Lung (tissue), 12 donors: ENCODE data around the gene PLCG2. TPM values are rescaled to one million over a fixed set of nuclear protein-coding genes. Genes with fewer than 3 reads are reported as not detected.
A peak's percentile ranks its signal among the peaks of the same experiment; 100 is the strongest.

Experiments
- ATAC-seq: fragments of 200-7000 bp; cut with Tn5 transposase; one replicate; pipeline ENCODE4 v1.9.1; 2020; ENCODE audit warnings: moderate number of reproducible peaks; ENCODE audit not compliant: insufficient read depth, low FRiP score
- DNase-seq, 3 donors: peaks; one replicate each; pipeline ENCODE4 v3.0.0-alpha.2; 2013 to 2017
- H3K27ac ChIP-seq, 2 donors: one replicate each; pipeline ENCODE4 v1.5.1; 2013; ENCODE audit warnings: mild to moderate bottlenecking in 2 of 2, moderate library complexity in 2 of 2, control low read depth in 1 of 2, inconsistent platforms in 1 of 2, low read depth in 1 of 2, low read length in 1 of 2
- H3K27me3 ChIP-seq, 3 donors: one replicate each; pipeline ENCODE4 v1.5.1; 2013; ENCODE audit warnings: low read length in 2 of 3; ENCODE audit not compliant: control insufficient read depth in 3 of 3, insufficient read depth in 3 of 3
- H3K36me3 ChIP-seq, 4 donors: one replicate each; pipeline ENCODE4 v1.5.1; 2013; ENCODE audit warnings: low read length in 4 of 4, mild to moderate bottlenecking in 1 of 4, moderate library complexity in 1 of 4; ENCODE audit not compliant: control insufficient read depth in 4 of 4, insufficient read depth in 4 of 4
- H3K4me1 ChIP-seq, 5 donors: one replicate each; pipeline ENCODE4 v1.5.1; 2013; ENCODE audit warnings: low read length in 5 of 5, mild to moderate bottlenecking in 2 of 5, moderate library complexity in 1 of 5; ENCODE audit not compliant: control insufficient read depth in 5 of 5, insufficient read depth in 5 of 5
- H3K4me3 ChIP-seq: one replicate; pipeline ENCODE4 v1.5.1; 2013; ENCODE audit warnings: mild to moderate bottlenecking, control low read depth, moderate library complexity
- H3K9ac ChIP-seq, 2 donors: one replicate each; pipeline ENCODE4 v1.5.1; 2013; ENCODE audit warnings: low read length in 2 of 2, control low read depth in 1 of 2; ENCODE audit not compliant: insufficient read depth in 1 of 2
- H3K9me3 ChIP-seq, 4 donors: one replicate each; pipeline ENCODE4 v1.5.1; 2013; ENCODE audit warnings: low read length in 3 of 4, mild to moderate bottlenecking in 1 of 4, moderate library complexity in 1 of 4; ENCODE audit not compliant: control insufficient read depth in 4 of 4, insufficient read depth in 3 of 4
- CTCF ChIP-seq: IDR thresholded peaks from 2 replicates; pipeline ENCODE4 v1.5.1; 2012; ENCODE audit warnings: mild to moderate bottlenecking; ENCODE audit errors: control extremely low read depth, extremely low read depth
- WGBS, 2 donors: extraction: QIAGEN DNeasy Blood & Tissue Kit; methylation state at CpG; one replicate each; pipeline ENCODE4 v1.1.7; 2013; 5-methylcytosine and 5-hydroxymethylcytosine counted together
- polyA plus RNA-seq, 2 donors: library from polyadenylated mRNA; stranded (reverse); fragments of 200-250 nt; gene quantifications; one replicate each; pipeline ENCODE4 v1.2.1, GENCODE V29; 2013
- total RNA-seq, 2 donors: library from RNA; depleted of rRNA in 1 of 2; stranded (reverse); fragments of >200 nt in 1 of 2; gene quantifications; one replicate each; pipeline ENCODE4 v1.2.1, GENCODE V29; 2014 to 2021
- donor health status: control.
- donor health status: control.
- donor health status: Bipolar disorder and iron deficiency.
- donor health status: healthy.
- donor health status: DM: yes; HTN: yes; CAD: no.

The PLCG2 gene
- total and polyA plus RNA-seq, 4 donors = 8.8 to 41.0 (median 29.4) TPM

GRCh38 chr16:81901484-81901883, 122.4 kb downstream of the PLCG2 start:
- ATAC-seq (no peak), DNase-seq (peak; percentile 55 to 81 (median 67))
- WGBS, 2 donors = 42 to 50% methylated on average over 6 of the region's 6 CpGs
- Histone ChIP-seq H3K36me3 (peaks cover 0 to 8% (median 0%) of the 10 kb centered on the region in 4 donors), H3K9ac (no peak overlapping the region), H3K4me1 (peaks cover 0 to 8% (median 4%) of the 10 kb centered on the region in 5 donors), H3K9me3 (peaks cover 0 to 4% (median 0%) of the 10 kb centered on the region in 4 donors), H3K27me3 (no peaks in the 10 kb centered on the region), H3K27ac (no peak overlapping the region), H3K4me3 (no peak overlapping the region)
- TF ChIP-seq CTCF = no peak

GRCh38 chr16:81902025-81902424, 122.9 kb downstream of the PLCG2 start:
- Histone ChIP-seq H3K27ac (peak overlapping the region in 1 of 2 donors; percentile 85), H3K4me1 (peaks cover 0 to 8% (median 4%) of the 10 kb centered on the region in 5 donors), H3K9me3 (peaks cover 0 to 4% (median 0%) of the 10 kb centered on the region in 4 donors), H3K9ac (no peak overlapping the region), H3K27me3 (no peaks in the 10 kb centered on the region), H3K4me3 (no peak overlapping the region), H3K36me3 (peaks cover 0 to 8% (median 0%) of the 10 kb centered on the region in 4 donors)
- DNase-seq = peak in 2 of 3 donors; percentile 47 to 66
- TF ChIP-seq CTCF = no peak
- WGBS, 2 donors = 37 to 71% methylated on average over 9 of the region's 9 CpGs
- peak; percentile 27 for ATAC-seq

DNA sequence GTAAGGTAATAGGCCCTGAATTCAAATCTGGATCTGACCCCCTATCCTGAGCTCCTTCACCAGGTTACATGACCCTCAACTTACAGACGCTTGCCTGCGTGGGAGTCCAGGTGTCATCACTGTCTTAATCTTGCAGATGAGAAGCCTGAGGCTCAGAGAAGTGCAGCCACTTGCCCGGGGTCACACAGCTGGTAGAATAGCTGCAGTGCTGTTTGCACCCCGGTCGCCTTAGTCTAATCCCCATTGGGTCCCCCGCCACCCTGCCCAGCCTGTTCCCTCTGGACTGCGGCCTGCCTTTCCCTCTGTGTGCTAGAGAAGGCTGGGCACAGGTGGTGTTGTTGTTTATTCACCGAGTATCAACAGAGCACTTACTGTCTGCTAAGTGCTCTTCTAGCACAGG, 125.2 kb downstream of the PLCG2 start:
- Histone ChIP-seq H3K4me3 (no peak overlapping the region), H3K9me3 (peaks cover 0 to 4% (median 0%) of the 10 kb centered on the region in 4 donors), H3K27ac (no peak overlapping the region), H3K36me3 (peaks cover 0 to 11% (median 0%) of the 10 kb centered on the region in 4 donors), H3K9ac (no peak overlapping the region), H3K4me1 (peaks cover 0 to 8% (median 4%) of the 10 kb centered on the region in 5 donors), H3K27me3 (no peaks in the 10 kb centered on the region)
- DNase-seq = no peak
- no peak for ATAC-seq
- TF ChIP-seq CTCF = no peak
- 96 to 97% methylated on average over 8 of the region's 8 CpGs for WGBS, 2 donors

DNA sequence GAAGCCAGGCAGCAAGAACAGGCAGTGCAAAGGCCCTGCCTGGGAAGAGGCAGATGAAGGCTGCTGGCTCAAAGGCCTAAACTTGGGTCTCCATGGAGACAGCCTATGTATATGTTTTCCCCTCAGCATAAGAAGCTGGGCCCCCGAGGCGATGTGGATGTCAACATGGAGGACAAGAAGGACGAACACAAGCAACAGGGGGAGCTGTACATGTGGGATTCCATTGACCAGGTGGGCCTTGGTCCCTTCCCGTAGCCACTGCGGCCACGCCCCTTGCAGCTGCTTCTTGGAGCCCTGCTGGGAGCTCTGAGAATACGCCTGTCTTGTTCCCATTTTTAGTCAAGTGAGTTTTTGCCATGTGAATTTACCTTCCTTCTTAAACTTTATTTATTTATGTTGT, 126.2 kb downstream of the PLCG2 start:
- Histone ChIP-seq H3K27me3 (no peaks in the 10 kb centered on the region), H3K9me3 (peaks cover 0 to 4% (median 0%) of the 10 kb centered on the region in 4 donors), H3K4me3 (no peak overlapping the region), H3K27ac (no peak overlapping the region), H3K36me3 (peaks cover 0 to 11% (median 0%) of the 10 kb centered on the region in 4 donors), H3K4me1 (peaks cover 0 to 8% (median 4%) of the 10 kb centered on the region in 5 donors), H3K9ac (no peak overlapping the region)
- DNase-seq (no peak), ATAC-seq (no peak)
- TF ChIP-seq CTCF = no peak
- WGBS, 2 donors = 89 to 90% methylated on average over 7 of the region's 7 CpGs
